PC-9 (cell line): Measurements from ENCODE around the gene UBE2Q2. TPM values are rescaled to one million over a fixed set of nuclear protein-coding genes. Genes with fewer than 3 reads are reported as not detected.

ENCODE experiments used
- BruUV-seq: library from RNA; stranded (reverse); fragments of 400-500 nt; replicated peaks from 2 replicates; lab custom pipeline; 2021; lab: Mats Ljungman, UMichigan
- CTCF ChIA-PET: fragments of 300-600 bp; sonication (Branson Sonifier 250); formaldehyde crosslinking; loops from one replicate; lab custom pipeline; 2022; ENCODE audit warnings: antibody characterized with exemption; lab: Charles Lee
- POLR2A ChIA-PET: fragments of 300-600 bp; sonication (Branson Sonifier 250); formaldehyde crosslinking; loops from one replicate; lab custom pipeline; 2022; ENCODE audit warnings: antibody characterized with exemption; ENCODE audit not compliant: unreplicated experiment; lab: Charles Lee
- DNase-seq, 2 experiments: peaks; one replicate each; pipeline versions ENCODE4 v3.0.0 to v3.0.0-alpha.2; 2015 to 2022; ENCODE audit warnings: mixed read lengths in 1 of 2
- H2AFZ ChIP-seq: fragments of 200-600 bp; sonication (generic); 2 replicates; pipeline ENCODE4 v1.8.1; 2017; ENCODE audit warnings: antibody characterized with exemption
- H3F3A ChIP-seq: fragments of 200-600 bp; sonication (generic); 2 replicates; pipeline ENCODE4 v1.8.1; 2017; ENCODE audit warnings: antibody characterized with exemption, mild to moderate bottlenecking, low read depth; ENCODE audit not compliant: insufficient read depth
- H3K27ac ChIP-seq: fragments of 200-600 bp; sonication (generic); 2 replicates; pipeline ENCODE4 v1.6.1; 2016; ENCODE audit warnings: mixed run types
- H3K27me3 ChIP-seq: fragments of 200-600 bp; sonication (generic); 2 replicates; pipeline ENCODE4 v1.6.1; 2016; ENCODE audit warnings: low read depth, mixed run types; ENCODE audit not compliant: insufficient read depth
- H3K36me3 ChIP-seq: fragments of 200-600 bp; sonication (generic); 2 replicates; pipeline ENCODE4 v1.6.1; 2016; ENCODE audit warnings: low read depth, mixed run types
- H3K4me1 ChIP-seq: fragments of 200-600 bp; sonication (generic); replicated peaks from 2 replicates; pipeline ENCODE4 v1.6.1; 2016; ENCODE audit warnings: mixed run types; ENCODE audit not compliant: insufficient read depth
- H3K4me2 ChIP-seq: fragments of 200-600 bp; sonication (generic); 2 replicates; pipeline ENCODE4 v1.6.1; 2017; ENCODE audit warnings: mixed run types
- H3K4me3 ChIP-seq: fragments of 200-600 bp; sonication (generic); 2 replicates; pipeline ENCODE4 v1.6.1; 2016; ENCODE audit warnings: mixed run types
- H3K79me2 ChIP-seq: fragments of 200-600 bp; sonication (generic); 2 replicates; pipeline ENCODE4 v1.6.1; 2017; ENCODE audit warnings: low read depth, mixed run types
- H3K9me2 ChIP-seq: fragments of 200-600 bp; sonication (generic); 2 replicates; pipeline ENCODE4 v1.8.1; 2017; ENCODE audit warnings: mild to moderate bottlenecking; ENCODE audit not compliant: insufficient read depth
- H3K9me3 ChIP-seq: fragments of 200-600 bp; sonication (generic); 2 replicates; pipeline ENCODE4 v1.8.1; 2016; ENCODE audit warnings: low read depth; ENCODE audit not compliant: insufficient read depth
- H4K20me1 ChIP-seq: fragments of 200-600 bp; sonication (generic); 2 replicates; pipeline ENCODE4 v1.8.1; 2017; ENCODE audit not compliant: insufficient read depth
- EZH2 ChIP-seq: fragments of 200-600 bp; sonication (generic); IDR thresholded peaks from 2 replicates; pipeline ENCODE4 v1.8.0; 2017; ENCODE audit warnings: antibody characterized with exemption, low read depth
- intact Hi-C: fragments of 100-400 bp; cut with micrococcal nuclease; formaldehyde crosslinking; loops from one replicate; pipeline ENCODE4 v1.10.0; 2022; ENCODE audit not compliant: unreplicated experiment
- total RNA-seq: library from RNA; stranded (reverse); gene quantifications from 2 replicates; pipeline ENCODE4 v1.2.3, GENCODE V29; 2021
- TF ChIP-seq, protein P1 (sequence below): fragments of 200-600 bp; sonication (generic); conservative IDR thresholded peaks from 2 replicates; pipeline ENCODE4 v1.6.1; 2017; ENCODE audit warnings: mixed run types, antibody characterized with exemption, mild to moderate bottlenecking, moderate library complexity

The UBE2Q2 gene
- total RNA-seq, 1 experiment from 2014 or later: 15.6 TPM

DNA sequence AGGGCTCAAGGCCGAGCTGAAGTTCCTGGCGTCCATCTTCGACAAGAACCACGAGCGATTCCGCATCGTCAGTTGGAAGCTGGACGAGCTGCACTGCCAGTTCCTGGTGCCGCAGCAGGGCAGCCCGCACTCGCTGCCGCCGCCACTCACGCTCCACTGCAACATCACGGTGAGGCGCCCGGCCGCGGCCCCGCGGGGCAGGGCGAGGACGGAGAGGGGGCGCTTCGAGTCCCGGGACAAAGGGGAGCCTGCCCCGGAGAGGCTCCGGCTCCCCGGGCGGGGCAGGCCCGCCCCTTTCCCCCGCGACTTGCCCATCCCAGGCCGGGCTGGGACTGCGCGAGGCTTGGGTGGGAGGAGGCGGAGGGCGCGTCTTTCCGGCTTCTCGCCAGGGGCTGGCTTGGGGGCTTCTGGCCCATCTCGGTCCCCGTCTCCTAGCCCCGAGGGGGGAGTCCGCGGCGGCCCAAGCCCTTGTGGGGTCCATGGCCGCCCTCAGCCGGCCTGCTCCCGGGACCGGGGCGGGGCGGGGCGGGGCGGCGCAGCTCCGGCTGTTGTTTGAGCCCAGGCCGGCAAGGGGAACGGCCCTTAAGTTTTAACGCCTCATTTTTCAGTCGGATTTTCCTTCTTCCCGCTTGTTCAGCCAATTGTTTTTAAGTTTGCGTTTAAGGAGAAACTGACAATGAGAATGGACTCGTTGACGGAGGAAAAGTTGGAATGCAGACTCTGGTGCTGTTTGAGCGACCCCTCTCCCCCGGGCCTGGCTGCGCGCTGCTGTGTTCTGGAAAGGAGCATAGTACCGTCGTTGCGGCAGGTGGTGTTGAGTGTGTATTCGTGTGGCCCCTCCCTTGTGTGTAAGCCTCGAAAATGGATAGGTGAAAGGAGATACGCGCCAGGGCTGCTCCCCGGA lies 683 bp downstream of the UBE2Q2 start:
- TF ChIP-seq, protein P1, sequence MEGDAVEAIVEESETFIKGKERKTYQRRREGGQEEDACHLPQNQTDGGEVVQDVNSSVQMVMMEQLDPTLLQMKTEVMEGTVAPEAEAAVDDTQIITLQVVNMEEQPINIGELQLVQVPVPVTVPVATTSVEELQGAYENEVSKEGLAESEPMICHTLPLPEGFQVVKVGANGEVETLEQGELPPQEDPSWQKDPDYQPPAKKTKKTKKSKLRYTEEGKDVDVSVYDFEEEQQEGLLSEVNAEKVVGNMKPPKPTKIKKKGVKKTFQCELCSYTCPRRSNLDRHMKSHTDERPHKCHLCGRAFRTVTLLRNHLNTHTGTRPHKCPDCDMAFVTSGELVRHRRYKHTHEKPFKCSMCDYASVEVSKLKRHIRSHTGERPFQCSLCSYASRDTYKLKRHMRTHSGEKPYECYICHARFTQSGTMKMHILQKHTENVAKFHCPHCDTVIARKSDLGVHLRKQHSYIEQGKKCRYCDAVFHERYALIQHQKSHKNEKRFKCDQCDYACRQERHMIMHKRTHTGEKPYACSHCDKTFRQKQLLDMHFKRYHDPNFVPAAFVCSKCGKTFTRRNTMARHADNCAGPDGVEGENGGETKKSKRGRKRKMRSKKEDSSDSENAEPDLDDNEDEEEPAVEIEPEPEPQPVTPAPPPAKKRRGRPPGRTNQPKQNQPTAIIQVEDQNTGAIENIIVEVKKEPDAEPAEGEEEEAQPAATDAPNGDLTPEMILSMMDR: no peak
- TF ChIP-seq EZH2: no peak
- Histone ChIP-seq H3K36me3 (no peaks in the 10 kb centered on the region), H3K4me3 (peak overlapping the region; percentile 83), H2AFZ (peak overlapping the region; percentile 93), H3K4me1 (peaks cover 13% of the 10 kb centered on the region), H3K27ac (no peak overlapping the region), H3F3A (peaks cover 8% of the 10 kb centered on the region; the same call in 1 of the 2 replicates), H4K20me1 (no peaks in the 10 kb centered on the region), H3K9me3 (no peaks in the 10 kb centered on the region), H3K79me2 (peaks cover 43% of the 10 kb centered on the region), H3K27me3 (no peaks in the 10 kb centered on the region), H3K9me2 (no peaks in the 10 kb centered on the region), H3K4me2 (peak overlapping the region; percentile 97)
- ChIA-PET CTCF (interaction anchor here (0.6 to 1.2 kb wide), 2 partner anchors 23 to 35 kb away, joined by 3 to 4 read pairs; no protein-coding TSS in a partner anchor), POLR2A (interaction anchor here (0.7 kb wide), 2 partner anchors 34 to 231 kb away, joined by 4 to 8 read pairs; no protein-coding TSS in a partner anchor)
- BruUV-seq: TSS peak; percentile 68
- intact Hi-C loops: no loop called here
- peak in 1 of 2 experiments; percentile 64 for DNase-seq

DNA sequence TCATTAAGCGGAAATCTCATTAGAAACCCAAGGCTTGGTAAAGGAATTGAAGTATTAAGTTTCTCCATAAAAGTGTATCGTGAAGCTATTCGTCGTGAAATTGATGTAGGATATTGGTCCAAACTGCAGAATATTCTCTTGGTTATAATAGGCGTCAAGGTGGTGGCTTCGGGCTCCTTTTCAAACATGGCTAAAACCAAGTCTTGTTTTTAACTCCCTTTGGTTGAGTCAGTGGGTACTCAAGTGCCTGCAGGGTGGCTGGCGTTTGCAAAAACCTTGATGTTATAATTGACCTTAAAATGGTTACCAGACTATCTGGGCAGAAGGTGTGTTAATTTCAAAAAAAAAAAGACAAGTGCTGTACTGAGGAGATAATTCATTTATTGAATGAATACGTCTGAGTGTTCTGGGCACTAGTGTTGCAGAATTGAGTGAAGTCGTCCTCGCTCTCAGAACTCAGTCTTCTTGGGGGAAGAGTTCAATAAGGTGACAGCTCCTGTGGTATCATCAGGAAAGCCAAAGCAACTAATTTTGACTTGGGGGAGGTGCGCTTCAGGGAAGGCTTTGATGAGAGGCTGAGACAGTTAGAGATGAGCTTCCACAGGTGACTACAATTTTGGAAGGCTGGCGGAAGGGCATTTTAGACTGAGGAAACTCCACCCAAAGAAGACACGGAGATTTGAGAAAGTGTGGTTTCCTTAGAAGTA lies 1.5 kb downstream of the UBE2Q2 start:
- H2AFZ ChIP-seq: peak overlapping the region; percentile 93
- ChIA-PET POLR2A (no interaction called here), CTCF (no interaction called here)
- H3K79me2 ChIP-seq: peaks cover 52% of the 10 kb centered on the region
- intact Hi-C loops: no loop called here
- H3K4me1 ChIP-seq: peaks cover 13% of the 10 kb centered on the region
- DNase-seq: no peak
- peak overlapping the region; percentile 97 for H3K4me2 ChIP-seq
- H3F3A ChIP-seq: peaks cover 8% of the 10 kb centered on the region; the same call in 1 of the 2 replicates
- BruUV-seq: no TSS peak
- H3K27me3 ChIP-seq: no peaks in the 10 kb centered on the region
- H4K20me1 ChIP-seq: no peaks in the 10 kb centered on the region
- no peaks in the 10 kb centered on the region for H3K9me2 ChIP-seq
- no peak overlapping the region for H3K27ac ChIP-seq
- H3K9me3 ChIP-seq: no peaks in the 10 kb centered on the region
- TF ChIP-seq, protein P1: no peak
- TF ChIP-seq EZH2: no peak
- H3K4me3 ChIP-seq: peak overlapping the region; percentile 83
- no peaks in the 10 kb centered on the region for H3K36me3 ChIP-seq

DNA sequence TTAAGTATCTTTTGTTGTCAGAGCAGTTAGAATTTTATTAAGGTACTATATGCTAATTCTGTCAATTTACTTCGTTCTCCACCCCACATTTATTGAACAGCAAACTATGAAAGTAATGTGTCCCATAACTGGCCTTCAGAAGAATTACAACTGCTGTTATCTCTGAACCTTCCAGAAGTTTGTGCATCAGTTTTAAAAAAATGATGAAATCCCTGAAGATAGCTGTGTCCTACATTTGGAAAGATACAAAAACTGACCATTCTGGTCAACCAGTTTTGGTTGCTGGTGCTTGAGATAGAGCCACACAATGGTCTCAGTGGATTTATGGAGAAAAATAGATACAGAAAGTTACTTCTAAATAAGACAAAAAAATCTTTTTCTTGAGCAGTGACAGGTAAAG lies 5.9 kb downstream of the UBE2Q2 start:
- no peak overlapping the region for H2AFZ ChIP-seq
- no peak overlapping the region for H3K27ac ChIP-seq
- peaks cover 65% of the 10 kb centered on the region for H3K79me2 ChIP-seq
- intact Hi-C loops: no loop called here
- BruUV-seq: no TSS peak
- H3K27me3 ChIP-seq: no peaks in the 10 kb centered on the region
- H4K20me1 ChIP-seq: no peaks in the 10 kb centered on the region
- ChIA-PET CTCF (no interaction called here), POLR2A (no interaction called here)
- H3K36me3 ChIP-seq: no peaks in the 10 kb centered on the region
- no peak overlapping the region for H3K4me2 ChIP-seq
- no peak overlapping the region for H3K4me3 ChIP-seq
- DNase-seq: no peak
- peaks cover 13% of the 10 kb centered on the region for H3K4me1 ChIP-seq
- H3F3A ChIP-seq: no peaks in the 10 kb centered on the region
- H3K9me3 ChIP-seq: no peaks in the 10 kb centered on the region
- no peak for TF ChIP-seq EZH2
- H3K9me2 ChIP-seq: no peaks in the 10 kb centered on the region
